ENCODE measurements around the gene GXYLT2. TPM values are rescaled to one million over a fixed set of nuclear protein-coding genes. Genes with fewer than 3 reads are reported as not detected.

GXYLT2 gene
- total RNA-seq, 6 donors from 2014 or later = 3.3 to 10.0 (median 5.9) TPM

DNA sequence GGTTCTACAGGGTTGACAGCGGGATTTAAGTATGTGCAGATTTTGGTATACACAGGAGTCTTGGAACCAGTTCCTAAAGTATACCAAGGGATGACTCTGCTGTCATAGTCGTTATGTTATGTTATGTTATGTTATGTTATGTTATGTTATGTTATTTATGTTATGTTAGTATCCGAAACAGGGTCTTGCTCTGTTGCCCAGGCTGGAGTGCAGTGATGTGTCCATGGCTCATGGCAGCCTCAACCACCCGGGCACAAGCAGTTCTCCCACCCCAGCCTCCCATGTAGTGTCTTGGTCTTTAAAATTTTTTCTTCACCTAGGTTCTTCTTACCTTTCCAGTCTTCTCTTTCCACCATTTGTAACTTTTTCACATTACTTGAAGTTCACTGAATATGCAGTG lies 130.5 kb downstream of the GXYLT2 start:
- Histone ChIP-seq H3K36me3 (no peaks in the 10 kb centered on the region), H3K27me3 (no peaks in the 10 kb centered on the region), H3K9me3 (no peaks in the 10 kb centered on the region), H3K4me1 (peaks cover 6 to 22% (median 7%) of the 10 kb centered on the region in 4 donors), H3K4me3 (no peak overlapping the region), H3K27ac (no peak overlapping the region)
- 82 to 90% methylated on average over 4 of the region's 4 CpGs for WGBS, 2 donors
- TF ChIP-seq EP300 (IDR thresholded peaks at IDR 0.05) (no peak), POLR2AphosphoS5 (IDR thresholded peaks at IDR 0.05) (no peak), POLR2A (IDR thresholded peaks at IDR 0.05) (no peak)
- TF ChIP-seq, protein P1, sequence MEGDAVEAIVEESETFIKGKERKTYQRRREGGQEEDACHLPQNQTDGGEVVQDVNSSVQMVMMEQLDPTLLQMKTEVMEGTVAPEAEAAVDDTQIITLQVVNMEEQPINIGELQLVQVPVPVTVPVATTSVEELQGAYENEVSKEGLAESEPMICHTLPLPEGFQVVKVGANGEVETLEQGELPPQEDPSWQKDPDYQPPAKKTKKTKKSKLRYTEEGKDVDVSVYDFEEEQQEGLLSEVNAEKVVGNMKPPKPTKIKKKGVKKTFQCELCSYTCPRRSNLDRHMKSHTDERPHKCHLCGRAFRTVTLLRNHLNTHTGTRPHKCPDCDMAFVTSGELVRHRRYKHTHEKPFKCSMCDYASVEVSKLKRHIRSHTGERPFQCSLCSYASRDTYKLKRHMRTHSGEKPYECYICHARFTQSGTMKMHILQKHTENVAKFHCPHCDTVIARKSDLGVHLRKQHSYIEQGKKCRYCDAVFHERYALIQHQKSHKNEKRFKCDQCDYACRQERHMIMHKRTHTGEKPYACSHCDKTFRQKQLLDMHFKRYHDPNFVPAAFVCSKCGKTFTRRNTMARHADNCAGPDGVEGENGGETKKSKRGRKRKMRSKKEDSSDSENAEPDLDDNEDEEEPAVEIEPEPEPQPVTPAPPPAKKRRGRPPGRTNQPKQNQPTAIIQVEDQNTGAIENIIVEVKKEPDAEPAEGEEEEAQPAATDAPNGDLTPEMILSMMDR (IDR thresholded peaks at IDR 0.05) = no peak
- DNase-seq = no peak
- no peak for ATAC-seq (ENCODE audit: low FRiP score in 2 of 2)

DNA sequence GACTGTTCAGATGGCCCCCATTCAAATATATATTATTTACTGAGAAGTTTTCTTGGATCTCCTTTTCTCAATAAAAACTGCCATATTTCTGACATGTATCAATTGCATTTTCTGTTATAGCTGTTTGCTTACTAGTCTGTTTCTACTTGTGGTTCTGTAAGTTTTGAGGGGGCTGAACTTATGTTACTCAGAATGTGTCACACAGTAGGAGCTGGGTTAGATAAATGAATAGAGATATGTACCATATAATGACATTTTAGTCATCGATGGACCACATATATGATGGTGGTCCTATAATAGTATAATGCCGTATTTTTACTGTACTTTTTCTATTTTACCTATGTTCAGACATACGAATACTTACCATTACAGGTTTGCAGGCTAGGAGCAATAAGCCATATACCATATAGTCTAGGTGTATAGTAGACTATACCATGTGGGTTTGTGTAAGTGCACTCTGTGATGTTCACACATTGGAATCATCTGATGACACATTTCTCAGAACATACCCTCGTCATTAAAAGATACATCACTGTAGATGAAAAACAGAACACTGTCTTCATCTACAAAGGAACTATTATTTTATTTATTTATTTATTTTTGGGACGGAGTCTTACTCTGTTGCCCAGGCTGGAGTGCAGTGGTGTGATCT lies 131.1 kb downstream of the GXYLT2 start:
- 90 to 95% methylated on average over 5 of the region's 5 CpGs for WGBS, 2 donors
- Histone ChIP-seq H3K4me3 (no peak overlapping the region), H3K9me3 (no peaks in the 10 kb centered on the region), H3K4me1 (peaks cover 6 to 18% (median 8%) of the 10 kb centered on the region in 4 donors), H3K36me3 (no peaks in the 10 kb centered on the region), H3K27me3 (no peaks in the 10 kb centered on the region), H3K27ac (no peak overlapping the region)
- no peak for ATAC-seq (ENCODE audit: low FRiP score in 2 of 2)
- DNase-seq = no peak
- no peak for TF ChIP-seq EP300 (IDR thresholded peaks at IDR 0.05)
- TF ChIP-seq POLR2AphosphoS5 (IDR thresholded peaks at IDR 0.05) = no peak
- TF ChIP-seq, protein P1 (IDR thresholded peaks at IDR 0.05) = no peak
- no peak for TF ChIP-seq POLR2A (IDR thresholded peaks at IDR 0.05)

DNA sequence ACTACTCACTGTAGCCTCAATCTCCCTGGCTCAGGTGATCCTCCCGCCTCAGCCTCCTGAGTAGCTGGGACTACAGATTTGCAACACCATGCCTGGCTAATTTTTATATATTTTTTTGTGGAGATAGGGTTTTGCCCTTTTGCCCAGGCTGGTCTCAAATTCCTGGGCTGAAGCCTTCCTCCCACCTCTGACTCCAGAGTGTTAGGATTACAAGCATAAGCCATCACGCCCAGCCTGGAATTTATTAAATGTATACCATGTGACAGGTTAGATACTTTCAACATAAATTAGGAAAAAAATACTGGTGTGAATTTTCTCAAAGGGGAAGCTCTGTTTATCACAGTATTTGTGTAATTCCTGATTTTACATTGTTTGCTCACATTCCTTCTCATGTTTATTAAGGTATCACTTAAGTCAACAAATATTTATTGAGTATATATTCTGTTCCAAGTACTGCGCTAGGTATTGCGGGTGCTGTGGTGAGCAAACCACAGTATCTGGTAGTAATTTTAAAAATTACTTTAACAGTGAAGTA lies 133.5 kb downstream of the GXYLT2 start:
- ATAC-seq (ENCODE audit: low FRiP score in 2 of 2) = no peak
- TF ChIP-seq, protein P1 (IDR thresholded peaks at IDR 0.05) = no peak
- no peak for TF ChIP-seq POLR2A (IDR thresholded peaks at IDR 0.05)
- TF ChIP-seq POLR2AphosphoS5 (IDR thresholded peaks at IDR 0.05) = no peak
- TF ChIP-seq EP300 (IDR thresholded peaks at IDR 0.05) = no peak
- no peak for DNase-seq
- Histone ChIP-seq H3K27ac (no peak overlapping the region), H3K36me3 (no peaks in the 10 kb centered on the region), H3K27me3 (no peaks in the 10 kb centered on the region), H3K4me1 (peaks cover 8 to 33% (median 19%) of the 10 kb centered on the region in 4 donors), H3K4me3 (no peak overlapping the region), H3K9me3 (no peaks in the 10 kb centered on the region)
- 60 to 88% methylated on average over 4 of the region's 4 CpGs for WGBS, 2 donors

DNA sequence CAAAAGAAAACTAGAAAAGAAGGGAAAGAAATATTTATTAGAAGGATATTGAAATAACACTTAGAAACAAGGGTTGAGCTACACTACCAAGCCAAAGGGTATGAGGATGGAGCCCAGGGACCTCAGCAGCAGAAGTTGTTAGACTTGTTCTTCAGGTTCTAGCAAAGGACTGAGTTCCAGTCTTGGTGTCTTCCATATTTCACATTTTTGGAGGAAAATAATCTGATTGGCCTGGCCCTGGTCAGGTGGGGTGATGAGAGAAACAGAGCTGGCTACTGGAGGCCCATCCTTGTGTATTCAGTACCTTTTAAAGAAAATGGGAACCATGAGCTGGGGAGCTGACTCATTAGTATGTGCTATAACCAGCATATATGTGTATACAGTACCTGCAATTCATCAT lies 137.0 kb downstream of the GXYLT2 start:
- Histone ChIP-seq H3K27me3 (no peaks in the 10 kb centered on the region), H3K9me3 (no peaks in the 10 kb centered on the region), H3K36me3 (no peaks in the 10 kb centered on the region), H3K27ac (no peak overlapping the region), H3K4me1 (peaks cover 15 to 38% (median 24%) of the 10 kb centered on the region in 4 donors), H3K4me3 (no peak overlapping the region)
- TF ChIP-seq POLR2A (IDR thresholded peaks at IDR 0.05) (no peak), POLR2AphosphoS5 (IDR thresholded peaks at IDR 0.05) (no peak), EP300 (IDR thresholded peaks at IDR 0.05) (no peak)
- TF ChIP-seq, protein P1 (IDR thresholded peaks at IDR 0.05) = no peak
- ATAC-seq (ENCODE audit: low FRiP score in 2 of 2) (no peak), DNase-seq (no peak)
